ENCODE measurements around the gene KCNQ5.

DNA sequence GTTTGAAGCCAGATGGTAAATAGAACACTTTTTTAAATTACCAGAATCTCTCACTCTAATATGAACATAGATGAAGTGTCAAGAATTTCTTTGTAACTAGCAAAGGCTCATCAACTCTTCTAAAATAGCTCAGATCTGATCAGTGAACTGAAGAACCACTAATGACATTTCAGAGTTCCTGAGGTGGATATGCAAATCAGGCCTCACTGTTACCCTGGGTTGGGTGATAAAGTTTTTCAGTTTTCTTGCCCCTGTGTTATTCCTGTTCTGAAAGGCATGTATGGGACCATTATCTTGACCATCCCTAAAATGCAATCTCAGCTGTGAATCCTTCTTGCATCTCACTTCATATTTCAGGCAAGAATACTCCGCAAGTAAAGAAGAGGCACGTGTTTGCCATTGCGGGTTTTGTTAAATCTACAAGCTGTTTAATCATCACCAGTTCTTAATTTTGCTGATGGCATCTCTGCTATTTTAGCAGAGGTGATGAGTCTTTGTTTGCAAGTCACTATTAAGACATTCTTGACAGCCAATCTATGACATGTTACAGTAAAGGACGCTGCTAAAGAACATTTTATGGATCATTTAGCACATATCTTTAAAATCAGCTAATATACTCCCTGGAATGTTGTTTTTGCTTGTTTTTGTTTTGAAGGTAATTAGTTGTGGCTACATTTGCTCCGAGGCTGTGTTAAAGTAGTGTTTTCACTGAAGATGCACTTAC is 555.5 kb downstream of the KCNQ5 start:
- TF ChIP-seq, protein P1, sequence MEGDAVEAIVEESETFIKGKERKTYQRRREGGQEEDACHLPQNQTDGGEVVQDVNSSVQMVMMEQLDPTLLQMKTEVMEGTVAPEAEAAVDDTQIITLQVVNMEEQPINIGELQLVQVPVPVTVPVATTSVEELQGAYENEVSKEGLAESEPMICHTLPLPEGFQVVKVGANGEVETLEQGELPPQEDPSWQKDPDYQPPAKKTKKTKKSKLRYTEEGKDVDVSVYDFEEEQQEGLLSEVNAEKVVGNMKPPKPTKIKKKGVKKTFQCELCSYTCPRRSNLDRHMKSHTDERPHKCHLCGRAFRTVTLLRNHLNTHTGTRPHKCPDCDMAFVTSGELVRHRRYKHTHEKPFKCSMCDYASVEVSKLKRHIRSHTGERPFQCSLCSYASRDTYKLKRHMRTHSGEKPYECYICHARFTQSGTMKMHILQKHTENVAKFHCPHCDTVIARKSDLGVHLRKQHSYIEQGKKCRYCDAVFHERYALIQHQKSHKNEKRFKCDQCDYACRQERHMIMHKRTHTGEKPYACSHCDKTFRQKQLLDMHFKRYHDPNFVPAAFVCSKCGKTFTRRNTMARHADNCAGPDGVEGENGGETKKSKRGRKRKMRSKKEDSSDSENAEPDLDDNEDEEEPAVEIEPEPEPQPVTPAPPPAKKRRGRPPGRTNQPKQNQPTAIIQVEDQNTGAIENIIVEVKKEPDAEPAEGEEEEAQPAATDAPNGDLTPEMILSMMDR (IDR thresholded peaks at IDR 0.05; ENCODE audit: low read length), result no peak
- no peak for TF ChIP-seq EZH2 (IDR thresholded peaks at IDR 0.05; ENCODE audit: borderline replicate concordance, low read length)
